Measurements from ENCODE around the gene COX5A. TPM values are rescaled to one million over a fixed set of nuclear protein-coding genes. Genes with fewer than 3 reads are reported as not detected.
A peak's percentile ranks its signal among the peaks of the same experiment; 100 is the strongest.

Gene COX5A
- total RNA-seq, 2 experiments from 2014 or later = 40.7 to 44.2 TPM

- Mint-ChIP-seq H3K36me3 (ENCODE audit: low read depth) (no peaks in the 10 kb centered on the region), H3K4me3 (no peak overlapping the region), H3K4me1 (ENCODE audit: low read depth) (peaks cover 21% of the 10 kb centered on the region), H3K27ac (no peak overlapping the region), H3K27me3 (peaks cover 29% of the 10 kb centered on the region), H3K9me3 (no peaks in the 10 kb centered on the region)
- H3K36me3 ChIP-seq (ENCODE audit: insufficient read depth, low read length) = no peaks in the 10 kb centered on the region
- ChIA-PET CTCF (interaction anchor here (0.8 to 1.4 kb wide), 3 partner anchors 32 to 582 kb away, joined by 3 read pairs; partner anchors contain the start of gene C15orf39), POLR2A (interaction anchor here (0.8 to 2.8 kb wide), 15 partner anchors 15 to 498 kb away, joined by 3 to 11 read pairs (median 4); partner anchors contain the start of genes C15orf39, CLK3, COX5A and FAM219B)
- peaks cover 0 to 13% of the 10 kb centered on the region in 2 experiments for H3K9me3 ChIP-seq (ENCODE audit: control insufficient read depth in 1 of 2, insufficient read depth in 1 of 2, low read length in 2 of 2)
- H3K27ac ChIP-seq (ENCODE audit: low read depth in 1 of 2, low read length in 2 of 2) = no peak overlapping the region
- H3K4me3 ChIP-seq (ENCODE audit: low read length) = peak overlapping the region; percentile 25
- peaks cover 41% of the 10 kb centered on the region for H3K4me1 ChIP-seq (ENCODE audit: insufficient read depth, low read length)
- peaks cover 36 to 37% of the 10 kb centered on the region in 2 experiments for H3K27me3 ChIP-seq (ENCODE audit: control insufficient read depth in 1 of 2, insufficient read depth in 2 of 2, low read length in 2 of 2)
- intact Hi-C loops (cut with DNase I, micrococcal nuclease) = loop anchor here (2.0 to 10.0 kb wide), 4 partner anchors 15 to 581 kb away; partner anchors contain the start of gene SCAMP5 (in 1 of the 2)
- TF ChIP-seq CTCF (IDR thresholded peaks at IDR 0.05) = peak; percentile 50
- DNase-seq (peak; percentile 38 to 85 (median 58)), ATAC-seq (ENCODE audit: poor library complexity) (peak; percentile 68)
Measured at GRCh38 chr15:74955796-74956647, 18.1 kb upstream of the COX5A start.

- intact Hi-C loops (cut with DNase I, micrococcal nuclease) = loop anchor here (2.0 to 10.0 kb wide), 3 partner anchors 14 to 580 kb away; no protein-coding TSS in a partner anchor
- DNase-seq = no peak
- H3K27me3 Mint-ChIP-seq = peaks cover 27% of the 10 kb centered on the region
- peak overlapping the region; percentile 20 for H3K4me3 Mint-ChIP-seq
- ChIA-PET POLR2A (no interaction called here), CTCF (interaction anchor here (0.8 to 1.0 kb wide), 2 partner anchors 33 to 581 kb away, joined by 3 read pairs; no protein-coding TSS in a partner anchor)
- H3K9me3 Mint-ChIP-seq = no peaks in the 10 kb centered on the region
- no peak for ATAC-seq (ENCODE audit: poor library complexity)
- no peaks in the 10 kb centered on the region for H3K36me3 Mint-ChIP-seq (ENCODE audit: low read depth)
- Histone ChIP-seq H3K9me3 (ENCODE audit: control insufficient read depth in 1 of 2, insufficient read depth in 1 of 2, low read length in 2 of 2) (peaks cover 0 to 13% of the 10 kb centered on the region in 2 experiments), H3K27me3 (ENCODE audit: control insufficient read depth in 1 of 2, insufficient read depth in 2 of 2, low read length in 2 of 2) (peaks cover 33 to 36% of the 10 kb centered on the region in 2 experiments), H3K4me1 (ENCODE audit: insufficient read depth, low read length) (peaks cover 41% of the 10 kb centered on the region), H3K4me3 (ENCODE audit: low read length) (no peak overlapping the region), H3K36me3 (ENCODE audit: insufficient read depth, low read length) (no peaks in the 10 kb centered on the region), H3K27ac (ENCODE audit: low read depth in 1 of 2, low read length in 2 of 2) (no peak overlapping the region)
- H3K27ac Mint-ChIP-seq = no peak overlapping the region
- H3K4me1 Mint-ChIP-seq (ENCODE audit: low read depth) = peaks cover 26% of the 10 kb centered on the region
- no peak for TF ChIP-seq CTCF (IDR thresholded peaks at IDR 0.05)
Measured at GRCh38 chr15:74955017-74955416, 17.1 kb upstream of the COX5A start.

- H3K4me1 Mint-ChIP-seq (ENCODE audit: low read depth) = peaks cover 24% of the 10 kb centered on the region
- H3K9me3 Mint-ChIP-seq = no peaks in the 10 kb centered on the region
- no peaks in the 10 kb centered on the region for H3K36me3 Mint-ChIP-seq (ENCODE audit: low read depth)
- TF ChIP-seq CTCF (IDR thresholded peaks at IDR 0.05) = no peak
- POLR2A ChIA-PET = no interaction called here
- no peak overlapping the region for H3K4me3 Mint-ChIP-seq
- ATAC-seq (ENCODE audit: poor library complexity) = no peak
- Histone ChIP-seq H3K4me1 (ENCODE audit: insufficient read depth, low read length) (peaks cover 41% of the 10 kb centered on the region), H3K36me3 (ENCODE audit: insufficient read depth, low read length) (no peaks in the 10 kb centered on the region), H3K9me3 (ENCODE audit: control insufficient read depth in 1 of 2, insufficient read depth in 1 of 2, low read length in 2 of 2) (peaks cover 0 to 13% of the 10 kb centered on the region in 2 experiments), H3K27ac (ENCODE audit: low read depth in 1 of 2, low read length in 2 of 2) (no peak overlapping the region), H3K4me3 (ENCODE audit: low read length) (no peak overlapping the region), H3K27me3 (ENCODE audit: control insufficient read depth in 1 of 2, insufficient read depth in 2 of 2, low read length in 2 of 2) (peaks cover 28 to 34% of the 10 kb centered on the region in 2 experiments)
- CTCF ChIA-PET = no interaction called here
- intact Hi-C loops (cut with DNase I, micrococcal nuclease) = loop anchor here (2.0 to 10.0 kb wide), 5 partner anchors 14 to 580 kb away; no protein-coding TSS in a partner anchor
- no peak overlapping the region for H3K27ac Mint-ChIP-seq
- peaks cover 23% of the 10 kb centered on the region for H3K27me3 Mint-ChIP-seq
- no peak for DNase-seq
Measured at GRCh38 chr15:74954515-74954914, 16.6 kb upstream of the COX5A start.
